Measurements from ENCODE around the gene FAIM2.

DNA sequence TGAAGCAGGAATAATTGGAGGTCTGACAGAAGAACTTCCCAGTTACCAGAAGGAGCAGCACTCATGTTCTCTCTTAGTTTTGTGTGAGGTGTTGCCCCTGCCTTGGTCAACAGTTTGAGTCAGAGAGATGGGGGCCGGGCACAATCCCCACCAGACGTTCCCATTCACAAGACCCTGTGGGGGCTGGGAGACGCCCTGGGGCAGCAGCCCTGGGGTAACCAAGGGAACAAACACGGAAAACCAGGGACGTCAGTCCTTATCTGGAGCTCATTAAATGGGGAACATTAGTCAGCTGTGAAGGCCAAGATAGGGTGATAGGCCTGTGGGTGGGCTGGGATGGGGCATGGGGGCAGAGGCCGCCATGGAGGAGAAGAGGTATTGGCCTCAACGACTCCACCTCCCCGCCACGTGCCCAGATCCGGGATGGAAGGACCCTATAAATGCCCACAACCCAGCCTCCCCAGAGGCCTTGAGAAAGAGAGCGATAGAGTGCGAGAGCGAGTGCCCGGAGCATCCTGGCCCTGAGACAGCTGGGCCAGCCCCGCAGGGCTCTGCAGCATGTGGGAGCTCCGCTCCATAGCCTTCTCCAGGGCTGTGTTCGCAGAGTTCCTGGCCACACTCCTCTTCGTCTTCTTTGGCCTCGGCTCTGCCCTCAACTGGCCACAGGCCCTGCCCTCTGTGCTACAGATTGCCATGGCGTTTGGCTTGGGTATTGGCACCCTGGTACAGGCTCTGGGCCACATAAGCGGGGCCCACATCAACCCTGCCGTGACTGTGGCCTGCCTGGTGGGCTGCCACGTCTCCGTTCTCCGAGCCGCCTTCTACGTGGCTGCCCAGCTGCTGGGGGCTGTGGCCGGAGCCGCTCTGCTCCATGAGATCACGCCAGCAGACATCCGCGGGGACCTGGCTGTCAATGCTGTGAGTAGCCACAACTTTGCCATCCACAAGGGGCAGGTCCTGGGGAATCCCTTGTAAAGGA is 46.9 kb upstream of the FAIM2 start, which contains the start of gene AQP2:
- TF ChIP-seq, protein P1, sequence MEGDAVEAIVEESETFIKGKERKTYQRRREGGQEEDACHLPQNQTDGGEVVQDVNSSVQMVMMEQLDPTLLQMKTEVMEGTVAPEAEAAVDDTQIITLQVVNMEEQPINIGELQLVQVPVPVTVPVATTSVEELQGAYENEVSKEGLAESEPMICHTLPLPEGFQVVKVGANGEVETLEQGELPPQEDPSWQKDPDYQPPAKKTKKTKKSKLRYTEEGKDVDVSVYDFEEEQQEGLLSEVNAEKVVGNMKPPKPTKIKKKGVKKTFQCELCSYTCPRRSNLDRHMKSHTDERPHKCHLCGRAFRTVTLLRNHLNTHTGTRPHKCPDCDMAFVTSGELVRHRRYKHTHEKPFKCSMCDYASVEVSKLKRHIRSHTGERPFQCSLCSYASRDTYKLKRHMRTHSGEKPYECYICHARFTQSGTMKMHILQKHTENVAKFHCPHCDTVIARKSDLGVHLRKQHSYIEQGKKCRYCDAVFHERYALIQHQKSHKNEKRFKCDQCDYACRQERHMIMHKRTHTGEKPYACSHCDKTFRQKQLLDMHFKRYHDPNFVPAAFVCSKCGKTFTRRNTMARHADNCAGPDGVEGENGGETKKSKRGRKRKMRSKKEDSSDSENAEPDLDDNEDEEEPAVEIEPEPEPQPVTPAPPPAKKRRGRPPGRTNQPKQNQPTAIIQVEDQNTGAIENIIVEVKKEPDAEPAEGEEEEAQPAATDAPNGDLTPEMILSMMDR (IDR thresholded peaks at IDR 0.05) = no peak
- TF ChIP-seq POLR2AphosphoS5 (IDR thresholded peaks at IDR 0.05; ENCODE audit: low read depth, low read length) (no peak), SIN3A (IDR thresholded peaks at IDR 0.05; ENCODE audit: borderline replicate concordance, insufficient read depth, low read depth, low read length) (no peak)
- TF ChIP-seq, protein P2, sequence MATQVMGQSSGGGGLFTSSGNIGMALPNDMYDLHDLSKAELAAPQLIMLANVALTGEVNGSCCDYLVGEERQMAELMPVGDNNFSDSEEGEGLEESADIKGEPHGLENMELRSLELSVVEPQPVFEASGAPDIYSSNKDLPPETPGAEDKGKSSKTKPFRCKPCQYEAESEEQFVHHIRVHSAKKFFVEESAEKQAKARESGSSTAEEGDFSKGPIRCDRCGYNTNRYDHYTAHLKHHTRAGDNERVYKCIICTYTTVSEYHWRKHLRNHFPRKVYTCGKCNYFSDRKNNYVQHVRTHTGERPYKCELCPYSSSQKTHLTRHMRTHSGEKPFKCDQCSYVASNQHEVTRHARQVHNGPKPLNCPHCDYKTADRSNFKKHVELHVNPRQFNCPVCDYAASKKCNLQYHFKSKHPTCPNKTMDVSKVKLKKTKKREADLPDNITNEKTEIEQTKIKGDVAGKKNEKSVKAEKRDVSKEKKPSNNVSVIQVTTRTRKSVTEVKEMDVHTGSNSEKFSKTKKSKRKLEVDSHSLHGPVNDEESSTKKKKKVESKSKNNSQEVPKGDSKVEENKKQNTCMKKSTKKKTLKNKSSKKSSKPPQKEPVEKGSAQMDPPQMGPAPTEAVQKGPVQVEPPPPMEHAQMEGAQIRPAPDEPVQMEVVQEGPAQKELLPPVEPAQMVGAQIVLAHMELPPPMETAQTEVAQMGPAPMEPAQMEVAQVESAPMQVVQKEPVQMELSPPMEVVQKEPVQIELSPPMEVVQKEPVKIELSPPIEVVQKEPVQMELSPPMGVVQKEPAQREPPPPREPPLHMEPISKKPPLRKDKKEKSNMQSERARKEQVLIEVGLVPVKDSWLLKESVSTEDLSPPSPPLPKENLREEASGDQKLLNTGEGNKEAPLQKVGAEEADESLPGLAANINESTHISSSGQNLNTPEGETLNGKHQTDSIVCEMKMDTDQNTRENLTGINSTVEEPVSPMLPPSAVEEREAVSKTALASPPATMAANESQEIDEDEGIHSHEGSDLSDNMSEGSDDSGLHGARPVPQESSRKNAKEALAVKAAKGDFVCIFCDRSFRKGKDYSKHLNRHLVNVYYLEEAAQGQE (IDR thresholded peaks at IDR 0.05; ENCODE audit: insufficient read depth in 1 of 2, low read depth in 2 of 2, low read length in 1 of 2) = no peak

Data from Panc1 (cell line).